AG04450 (cell line): ENCODE measurements around the gene GAREM2. TPM values are rescaled to one million over a fixed set of nuclear protein-coding genes. Genes with fewer than 3 reads are reported as not detected.

ENCODE experiments used
- CTCF ChIA-PET: fragments of 300-600, 350-600 bp; formaldehyde crosslinking; extraction: SDS; loops from one replicate; lab custom pipeline; 2022; ENCODE audit warnings: antibody characterized with exemption, inconsistent platforms; lab: Charles Lee
- POLR2A ChIA-PET: fragments of 350-600 bp; formaldehyde crosslinking; extraction: SDS; loops from one replicate; lab custom pipeline; 2021; ENCODE audit warnings: antibody characterized with exemption, inconsistent platforms; lab: Yijun Ruan, JAX
- DNase-seq: peaks from one replicate; pipeline ENCODE4 v3.0.0-alpha.2; 2011; ENCODE audit warnings: low read depth, low spot score
- H3K27ac ChIP-seq: one replicate; pipeline ENCODE4 v1.5.1; 2012; ENCODE audit warnings: low read depth, low read length, control low read depth
- H3K27me3 ChIP-seq: one replicate; pipeline ENCODE4 v1.6.0; 2012; ENCODE audit warnings: low read length; ENCODE audit not compliant: control insufficient read depth, insufficient read depth
- H3K4me3 ChIP-seq: 2 replicates; pipeline ENCODE4 v1.5.1; 2011; ENCODE audit warnings: mild to moderate bottlenecking, low read depth, low read length, control low read depth
- H3K9me3 ChIP-seq: 2 replicates; pipeline ENCODE4 v1.5.1; 2012; ENCODE audit warnings: low read length; ENCODE audit not compliant: control insufficient read depth, insufficient read depth
- polyA plus RNA-seq: library from polyadenylated mRNA; depleted of rRNA; stranded (reverse); fragments of >200 nt; gene quantifications from 2 replicates; pipeline ENCODE4 v1.2.3, GENCODE V29; 2011
- TF ChIP-seq, protein P1 (sequence below): IDR thresholded peaks from 2 replicates; pipeline ENCODE4 v1.5.1; 2011; ENCODE audit warnings: low read depth, low read length, control low read depth, inconsistent platforms

The GAREM2 gene
- polyA plus RNA-seq, 1 experiment: 2.8 TPM

DNA sequence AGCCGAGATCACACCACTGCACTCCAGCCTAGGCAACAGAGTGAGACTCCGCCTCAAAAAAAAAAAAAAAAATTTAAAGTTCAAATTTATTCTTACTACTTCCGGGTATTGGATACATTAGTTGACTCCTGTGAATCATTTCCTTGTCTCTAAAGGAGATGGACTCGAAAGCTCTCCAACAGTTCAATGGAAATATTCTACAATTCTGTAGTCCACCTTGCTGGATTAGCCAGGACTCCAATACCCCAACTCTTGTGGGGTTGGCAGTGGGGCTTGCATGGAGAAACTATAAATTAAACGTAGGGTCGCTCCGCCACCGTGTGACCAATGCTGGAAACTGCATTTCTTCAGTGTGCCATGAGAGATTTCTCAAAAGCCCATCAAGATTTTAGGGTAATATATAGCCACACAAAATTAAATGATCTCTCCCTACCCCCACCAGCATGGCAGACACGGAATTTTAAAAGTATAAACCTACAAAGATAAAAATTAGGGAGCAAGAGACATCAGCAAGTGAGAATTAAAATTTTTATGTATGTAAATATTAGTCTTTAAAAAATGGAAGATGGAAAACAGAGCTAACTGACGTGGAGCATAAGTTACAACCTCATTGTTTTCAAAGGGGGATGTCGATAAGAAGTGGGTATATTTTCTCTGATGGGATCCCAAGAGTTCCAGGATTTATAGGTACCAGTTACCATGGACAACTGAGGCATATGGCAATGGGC, 27.8 kb upstream of the GAREM2 start:
- Histone ChIP-seq H3K9me3 (no peaks in the 10 kb centered on the region; the same call in 1 of the 2 replicates), H3K27me3 (no peaks in the 10 kb centered on the region), H3K4me3 (no peak overlapping the region), H3K27ac (no peak overlapping the region)
- POLR2A ChIA-PET: no interaction called here
- CTCF ChIA-PET: interaction anchor here (0.5 to 6.2 kb wide), 35 partner anchors 9 to 1918 kb away, joined by 3 to 109 read pairs (median 5); partner anchors contain the start of gene KIF3C
- DNase-seq: peak; percentile 7
- TF ChIP-seq, protein P1, sequence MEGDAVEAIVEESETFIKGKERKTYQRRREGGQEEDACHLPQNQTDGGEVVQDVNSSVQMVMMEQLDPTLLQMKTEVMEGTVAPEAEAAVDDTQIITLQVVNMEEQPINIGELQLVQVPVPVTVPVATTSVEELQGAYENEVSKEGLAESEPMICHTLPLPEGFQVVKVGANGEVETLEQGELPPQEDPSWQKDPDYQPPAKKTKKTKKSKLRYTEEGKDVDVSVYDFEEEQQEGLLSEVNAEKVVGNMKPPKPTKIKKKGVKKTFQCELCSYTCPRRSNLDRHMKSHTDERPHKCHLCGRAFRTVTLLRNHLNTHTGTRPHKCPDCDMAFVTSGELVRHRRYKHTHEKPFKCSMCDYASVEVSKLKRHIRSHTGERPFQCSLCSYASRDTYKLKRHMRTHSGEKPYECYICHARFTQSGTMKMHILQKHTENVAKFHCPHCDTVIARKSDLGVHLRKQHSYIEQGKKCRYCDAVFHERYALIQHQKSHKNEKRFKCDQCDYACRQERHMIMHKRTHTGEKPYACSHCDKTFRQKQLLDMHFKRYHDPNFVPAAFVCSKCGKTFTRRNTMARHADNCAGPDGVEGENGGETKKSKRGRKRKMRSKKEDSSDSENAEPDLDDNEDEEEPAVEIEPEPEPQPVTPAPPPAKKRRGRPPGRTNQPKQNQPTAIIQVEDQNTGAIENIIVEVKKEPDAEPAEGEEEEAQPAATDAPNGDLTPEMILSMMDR: peak; percentile 80

DNA sequence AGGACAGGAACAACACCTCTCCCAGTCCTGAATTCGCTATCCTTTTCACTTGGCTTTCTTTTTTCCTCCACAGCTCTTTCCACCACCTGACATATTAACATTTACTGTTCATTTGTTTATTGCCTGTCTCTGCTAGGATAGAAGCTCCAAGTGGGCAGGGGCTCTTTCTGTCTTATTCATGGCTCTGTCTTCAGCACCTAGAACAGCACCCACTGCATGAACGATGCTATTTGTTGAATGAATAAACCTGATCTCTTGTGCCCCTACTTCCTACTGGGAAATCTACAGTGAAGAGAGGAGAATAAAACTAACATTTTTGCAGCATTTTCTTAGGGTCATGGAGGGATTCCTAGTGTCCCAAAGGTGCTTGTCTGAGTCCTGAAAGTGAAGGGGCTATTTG, 24.4 kb upstream of the GAREM2 start:
- no peak overlapping the region for H3K27ac ChIP-seq
- TF ChIP-seq, protein P1: no peak
- no peaks in the 10 kb centered on the region for H3K9me3 ChIP-seq
- no peaks in the 10 kb centered on the region for H3K27me3 ChIP-seq
- no peak overlapping the region for H3K4me3 ChIP-seq
- no peak for DNase-seq
- POLR2A ChIA-PET: no interaction called here
- CTCF ChIA-PET: interaction anchor here (0.7 to 6.2 kb wide), 3 partner anchors 88 to 198 kb away, joined by 3 to 109 read pairs (median 3); no protein-coding TSS in a partner anchor

DNA sequence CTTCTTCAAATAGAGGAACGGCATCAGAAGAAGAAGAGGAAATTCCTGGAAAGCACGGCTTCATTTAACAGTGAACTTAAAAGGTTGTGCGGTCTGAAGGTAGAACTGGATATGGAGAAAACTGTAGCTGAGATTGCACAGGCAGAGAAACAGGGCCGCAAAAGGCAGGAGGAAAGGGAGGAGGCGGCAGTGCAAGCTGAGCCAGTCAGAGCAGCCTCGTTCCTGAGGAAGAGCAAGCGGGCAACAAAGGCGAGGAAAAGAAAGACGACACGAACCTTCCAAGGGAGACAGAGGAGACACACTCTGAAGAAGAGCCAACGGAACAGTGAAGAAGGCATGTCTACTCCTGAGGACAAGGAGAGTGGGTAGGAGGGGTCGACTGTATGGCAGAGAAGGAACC, 22.6 kb upstream of the GAREM2 start:
- ChIA-PET CTCF (interaction anchor here (1.1 to 6.2 kb wide), 2 partner anchors 199 kb away, joined by 10 to 109 read pairs; no protein-coding TSS in a partner anchor), POLR2A (interaction anchor here (0.7 kb wide), 1 partner anchor 85 kb away, joined by 3 read pairs; no protein-coding TSS in a partner anchor)
- no peak overlapping the region for H3K4me3 ChIP-seq

DNA sequence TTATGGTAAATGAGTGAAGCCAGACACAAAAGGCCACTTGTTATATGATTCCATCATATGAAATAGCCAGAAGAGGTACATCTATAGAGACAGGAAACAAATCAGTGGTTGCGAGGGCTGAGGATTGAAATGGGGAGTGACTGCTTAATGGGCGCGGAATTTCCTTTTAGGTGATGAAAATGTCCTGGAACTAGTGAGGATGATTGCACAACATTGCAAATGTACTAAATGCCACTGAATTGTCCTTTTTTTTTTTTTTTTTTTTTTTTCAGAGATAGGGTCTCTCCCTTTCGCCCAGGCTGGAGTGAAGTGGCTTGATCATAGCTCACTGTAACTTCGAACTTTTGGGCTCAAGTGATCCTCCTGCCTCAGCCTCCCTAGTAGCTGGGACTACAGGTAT, 15.3 kb upstream of the GAREM2 start:
- no peaks in the 10 kb centered on the region for H3K9me3 ChIP-seq
- ChIA-PET CTCF (no interaction called here), POLR2A (interaction anchor here (0.6 kb wide), 1 partner anchor 360 kb away, joined by 3 read pairs; no protein-coding TSS in a partner anchor)
- TF ChIP-seq, protein P1: no peak
- H3K27me3 ChIP-seq: no peaks in the 10 kb centered on the region
- no peak overlapping the region for H3K4me3 ChIP-seq
- no peak overlapping the region for H3K27ac ChIP-seq
- no peak for DNase-seq

More for the DNA sequence above, 22.6 kb upstream of the GAREM2 start:
- Histone ChIP-seq H3K9me3 (no peaks in the 10 kb centered on the region), H3K27ac (no peak overlapping the region), H3K27me3 (no peaks in the 10 kb centered on the region)
- DNase-seq: no peak
- TF ChIP-seq, protein P1: no peak

DNA sequence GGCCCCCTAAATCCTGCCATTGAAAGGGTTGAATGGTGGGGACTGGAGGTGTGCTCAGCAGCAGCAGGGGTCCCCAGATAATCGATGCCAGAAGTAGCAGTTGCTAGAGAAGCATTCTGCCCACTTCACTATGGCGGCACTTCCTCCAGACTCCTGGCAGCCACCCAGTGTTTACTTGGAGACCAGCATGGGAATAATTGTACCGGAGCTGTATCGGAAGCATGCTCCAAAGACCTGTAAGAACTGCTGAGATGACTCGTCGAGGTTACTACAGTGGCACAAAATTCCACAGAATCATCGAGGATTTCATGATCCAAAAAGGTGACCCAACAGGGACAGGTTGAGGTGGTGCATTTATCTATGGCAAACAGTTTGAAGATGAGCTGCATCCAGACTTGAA, 11.0 kb upstream of the GAREM2 start:
- ChIA-PET CTCF (interaction anchor here (0.8 kb wide), 1 partner anchor 23 kb away, joined by 3 read pairs; no protein-coding TSS in a partner anchor), POLR2A (no interaction called here)
- no peak for DNase-seq
- TF ChIP-seq, protein P1: no peak
- no peak overlapping the region for H3K4me3 ChIP-seq
- H3K27me3 ChIP-seq: peaks cover 6% of the 10 kb centered on the region
- no peak overlapping the region for H3K27ac ChIP-seq
- no peaks in the 10 kb centered on the region for H3K9me3 ChIP-seq
